IMR-90 (cell line): ENCODE results near the gene PRIMA1. TPM values are rescaled to one million over a fixed set of nuclear protein-coding genes. Genes with fewer than 3 reads are reported as not detected.

Experiments used
- ATAC-seq: fragments of 200-7000 bp; cut with Tn5 transposase; 2 replicates; pipeline ENCODE4 v1.9.1; 2020; ENCODE audit warnings: low read depth, mild to moderate bottlenecking, moderate library complexity
- BruUV-seq: library from RNA; stranded (reverse); fragments of 400-500 nt; replicated peaks from 2 replicates; lab custom pipeline; 2021; lab: Mats Ljungman, UMichigan
- CTCF ChIA-PET: fragments of 300-600 bp; formaldehyde crosslinking; extraction: SDS; loops from one replicate; lab custom pipeline; 2021; ENCODE audit warnings: antibody characterized with exemption; lab: Yijun Ruan, JAX
- POLR2A ChIA-PET: fragments of 300-600 bp; sonication (Branson Sonifier 250); formaldehyde crosslinking; loops from one replicate; lab custom pipeline; 2022; ENCODE audit warnings: antibody characterized with exemption; ENCODE audit not compliant: unreplicated experiment; lab: Charles Lee
- DNase-seq: peaks from one replicate; pipeline ENCODE4 v3.0.0; 2013
- H2AFZ ChIP-seq: replicated peaks from 2 replicates; pipeline ENCODE3; 2013; ENCODE audit warnings: low read length, mild to moderate bottlenecking; ENCODE audit not compliant: poor library complexity
- H2AK5ac ChIP-seq: 2 replicates; pipeline ENCODE4 v1.6.1; 2013; ENCODE audit warnings: low read depth, low read length, inconsistent platforms
- H2AK9ac ChIP-seq: replicated peaks from 2 replicates; pipeline ENCODE3; 2013; ENCODE audit warnings: mild to moderate bottlenecking, low read depth, low read length, moderate library complexity; ENCODE audit not compliant: poor library complexity
- H2BK120ac ChIP-seq: 2 replicates; pipeline ENCODE4 v1.6.1; 2013; ENCODE audit warnings: low read depth, low read length, inconsistent platforms
- H2BK15ac ChIP-seq: 3 replicates; pipeline ENCODE4 v1.6.1; 2013; ENCODE audit warnings: low read depth, low read length, inconsistent platforms
- H2BK20ac ChIP-seq: 2 replicates; pipeline ENCODE4 v1.6.1; 2013; ENCODE audit warnings: low read depth, mild to moderate bottlenecking, inconsistent platforms, low read length, moderate library complexity
- H2BK5ac ChIP-seq: 2 replicates; pipeline ENCODE4 v1.6.1; 2013; ENCODE audit warnings: mild to moderate bottlenecking, low read depth, low read length, inconsistent platforms; ENCODE audit not compliant: poor library complexity, severe bottlenecking
- H3K14ac ChIP-seq: replicated peaks from 2 replicates; pipeline ENCODE4 v1.6.1; 2013; ENCODE audit warnings: low read depth, low read length, inconsistent platforms
- H3K18ac ChIP-seq: 2 replicates; pipeline ENCODE4 v1.6.1; 2013; ENCODE audit warnings: low read depth, low read length, control low read depth
- H3K23ac ChIP-seq: 2 replicates; pipeline ENCODE4 v1.6.1; 2013; ENCODE audit warnings: low read depth, low read length, inconsistent platforms
- H3K27ac ChIP-seq: 2 replicates; pipeline ENCODE4 v1.5.1; 2013; ENCODE audit warnings: mild to moderate bottlenecking, control low read depth, low read length; ENCODE audit not compliant: insufficient read depth
- H3K27me3 ChIP-seq: 2 replicates; pipeline ENCODE4 v1.6.1; 2013; ENCODE audit warnings: low read length; ENCODE audit not compliant: control insufficient read depth, insufficient read depth
- H3K36me3 ChIP-seq: 2 replicates; pipeline ENCODE4 v1.6.1; 2013; ENCODE audit warnings: low read length, mixed read lengths; ENCODE audit not compliant: control insufficient read depth, insufficient read depth
- H3K4ac ChIP-seq: 2 replicates; pipeline ENCODE4 v1.6.1; 2013; ENCODE audit warnings: low read depth, low read length, inconsistent platforms
- H3K4me1 ChIP-seq: 2 replicates; pipeline ENCODE4 v1.6.1; 2013; ENCODE audit warnings: low read length, mixed read lengths; ENCODE audit not compliant: control insufficient read depth, insufficient read depth
- H3K4me2 ChIP-seq: 2 replicates; pipeline ENCODE4 v1.6.1; 2013; ENCODE audit warnings: low read depth, mild to moderate bottlenecking, control low read depth, low read length, moderate library complexity
- H3K4me3 ChIP-seq: 2 replicates; pipeline ENCODE4 v1.5.1; 2013; ENCODE audit warnings: low read depth, mild to moderate bottlenecking, control low read depth, low read length, moderate library complexity; ENCODE audit not compliant: insufficient read depth
- H3K56ac ChIP-seq: 2 replicates; pipeline ENCODE4 v1.6.1; 2013; ENCODE audit warnings: low read length, inconsistent platforms; ENCODE audit not compliant: insufficient read depth; ENCODE audit errors: extremely low read depth
- H3K79me1 ChIP-seq, 2 experiments: 2 replicates each; pipeline ENCODE4 v1.6.1; 2013; ENCODE audit warnings: low read length in 2 of 2, inconsistent platforms in 1 of 2, low read depth in 1 of 2
- H3K9ac ChIP-seq: 2 replicates; pipeline ENCODE4 v1.6.1; 2013; ENCODE audit warnings: low read depth, low read length, control low read depth
- H3K9me1 ChIP-seq: 2 replicates; pipeline ENCODE4 v1.6.1; 2013; ENCODE audit warnings: low read length, inconsistent platforms; ENCODE audit not compliant: insufficient read depth
- H3K9me3 ChIP-seq: 2 replicates; pipeline ENCODE4 v1.6.1; 2013; ENCODE audit warnings: low read length; ENCODE audit not compliant: control insufficient read depth, insufficient read depth
- H4K20me1 ChIP-seq: 2 replicates; pipeline ENCODE4 v1.6.1; 2013; ENCODE audit warnings: low read length, inconsistent platforms; ENCODE audit not compliant: insufficient read depth
- H4K5ac ChIP-seq: 2 replicates; pipeline ENCODE4 v1.6.1; 2013; ENCODE audit warnings: mild to moderate bottlenecking, low read depth, low read length, control low read depth
- H4K8ac ChIP-seq, 2 experiments: 2 replicates each; pipeline ENCODE4 v1.6.1; 2013; ENCODE audit warnings: low read depth in 2 of 2, low read length in 2 of 2, control low read depth in 1 of 2, inconsistent platforms in 1 of 2
- H4K91ac ChIP-seq: 2 replicates; pipeline ENCODE4 v1.6.1; 2013; ENCODE audit warnings: low read depth, low read length, inconsistent platforms; ENCODE audit not compliant: insufficient read depth
- CHD1 ChIP-seq: IDR thresholded peaks from 2 replicates; pipeline ENCODE4 v1.6.1; 2012; ENCODE audit warnings: low read depth, low read length, improper control_type of control experiment
- MXI1 ChIP-seq: IDR thresholded peaks from 2 replicates; pipeline ENCODE4 v1.6.1; 2012; ENCODE audit warnings: low read depth, mild to moderate bottlenecking, low read length, moderate library complexity, borderline replicate concordance
- RFX5 ChIP-seq: IDR thresholded peaks from 2 replicates; pipeline ENCODE4 v1.8.0; 2012; ENCODE audit warnings: low read depth, mild to moderate bottlenecking, low read length, moderate library complexity
- WGBS, 2 experiments: methylation state at CpG; one replicate each; pipeline versions ENCODE4 v1.1.5 to v1.1.7; 2013; ENCODE audit warnings: missing lambda C conversion rate in 2 of 2; ENCODE audit not compliant: insufficient read length in 1 of 2; ENCODE audit errors: extremely low coverage in 2 of 2; 5-methylcytosine and 5-hydroxymethylcytosine counted together
- dilution Hi-C: fragments of 300-500 bp; cut with HindIII; formaldehyde crosslinking; loops from one replicate; pipeline ENCODE4 v1.14.3; 2018; ENCODE audit warnings: low sequenced_read_pairs; ENCODE audit not compliant: unreplicated experiment
- in situ Hi-C: fragments of 300-500 bp; cut with MboI; formaldehyde crosslinking; loops from 3 replicates; pipeline ENCODE4 v1.14.3; 2019; ENCODE audit warnings: low sequenced_read_pairs, inconsistent platforms, mixed read lengths
- intact Hi-C: fragments of 100-400 bp; cut with micrococcal nuclease; formaldehyde crosslinking; loops from 2 replicates; pipeline ENCODE4 v1.10.0; 2022
- polyA plus RNA-seq, 3 experiments: library from polyadenylated mRNA; depleted of rRNA; stranded (reverse); fragments of >200 nt; gene quantifications; 2 replicates each; pipeline ENCODE4 v1.2.3, GENCODE V29; 2012; ENCODE audit warnings: low replicate concordance in 1 of 3
- total RNA-seq: library from RNA; depleted of rRNA; stranded (reverse); fragments of >200 nt; gene quantifications from 2 replicates; pipeline ENCODE4 v1.2.3, GENCODE V29; 2012

Gene PRIMA1
- total and polyA plus RNA-seq, 2 of the 4 experiments (the other 2 are of a cell fraction), result not detected

- Histone ChIP-seq H3K14ac (no peak overlapping the region), H2BK120ac (no peak overlapping the region), H3K18ac (no peak overlapping the region), H3K56ac (no peak overlapping the region), H3K9me1 (no peaks in the 10 kb centered on the region), H2AK5ac (no peak overlapping the region), H2BK15ac (no peak overlapping the region), H4K8ac (no peak overlapping the region), H2AFZ (no peak overlapping the region), H3K36me3 (no peaks in the 10 kb centered on the region), H4K5ac (no peak overlapping the region), H4K91ac (no peak overlapping the region), H3K9ac (no peak overlapping the region), H3K4me3 (no peak overlapping the region), H3K9me3 (no peaks in the 10 kb centered on the region), H2BK20ac (no peak overlapping the region), H2AK9ac (no peak overlapping the region), H3K27me3 (no peaks in the 10 kb centered on the region), H3K27ac (no peak overlapping the region), H2BK5ac (no peak overlapping the region), H3K23ac (no peak overlapping the region), H4K20me1 (no peaks in the 10 kb centered on the region), H3K4me1 (no peaks in the 10 kb centered on the region), H3K4me2 (no peak overlapping the region), H3K79me1 (no peaks in the 10 kb centered on the region), H3K4ac (no peak overlapping the region)
- dilution Hi-C loops, result no loop called here
- 52% methylated on average over 6 of the region's 9 CpGs; no CpG with 5 or more reads in 1 of the 2 experiments for WGBS, 2 experiments
- DNase-seq (no peak), ATAC-seq (no peak)
- ChIA-PET POLR2A (no interaction called here), CTCF (no interaction called here)
- intact Hi-C loops, result no loop called here
- no peak for TF ChIP-seq CHD1
- no peak for TF ChIP-seq MXI1
- TF ChIP-seq RFX5, result no peak
- BruUV-seq, result no TSS peak
- in situ Hi-C loops, result no loop called here
Observed at GRCh38 chr14:93834699-93835371, 46.5 kb upstream of the PRIMA1 start.
